HUES6 (cell line): ENCODE data around the gene TCFL5.
A peak's percentile ranks its signal among the peaks of the same experiment; 100 is the strongest.
"Not testable (repeated sequence)": the region's sequence is repeated elsewhere in the genome, so short reads cannot be mapped to it uniquely, and the experiment has no call there.

Experiments used
- H3K27ac ChIP-seq: 2 replicates; pipeline ENCODE4 v1.7.0; 2013; ENCODE audit warnings: low read depth, mild to moderate bottlenecking, low read length, inconsistent platforms
- H3K27me3 ChIP-seq: 2 replicates; pipeline ENCODE4 v1.6.1; 2013; ENCODE audit warnings: low read length; ENCODE audit not compliant: control insufficient read depth, insufficient read depth
- H3K36me3 ChIP-seq: 2 replicates; pipeline ENCODE4 v1.6.1; 2013; ENCODE audit warnings: low read length; ENCODE audit not compliant: control insufficient read depth, insufficient read depth
- H3K4me1 ChIP-seq: 2 replicates; pipeline ENCODE4 v1.6.1; 2013; ENCODE audit warnings: low read length; ENCODE audit not compliant: control insufficient read depth, insufficient read depth
- H3K4me3 ChIP-seq: 2 replicates; pipeline ENCODE4 v1.5.1; 2013; ENCODE audit warnings: low read depth, low read length
- H3K9ac ChIP-seq: one replicate; pipeline ENCODE4 v1.6.1; 2013; ENCODE audit warnings: mild to moderate bottlenecking, low read length
- H3K9me3 ChIP-seq: 2 replicates; pipeline ENCODE4 v1.6.1; 2013; ENCODE audit warnings: low read depth, low read length; ENCODE audit not compliant: control insufficient read depth, insufficient read depth

TCFL5 gene

DNA sequence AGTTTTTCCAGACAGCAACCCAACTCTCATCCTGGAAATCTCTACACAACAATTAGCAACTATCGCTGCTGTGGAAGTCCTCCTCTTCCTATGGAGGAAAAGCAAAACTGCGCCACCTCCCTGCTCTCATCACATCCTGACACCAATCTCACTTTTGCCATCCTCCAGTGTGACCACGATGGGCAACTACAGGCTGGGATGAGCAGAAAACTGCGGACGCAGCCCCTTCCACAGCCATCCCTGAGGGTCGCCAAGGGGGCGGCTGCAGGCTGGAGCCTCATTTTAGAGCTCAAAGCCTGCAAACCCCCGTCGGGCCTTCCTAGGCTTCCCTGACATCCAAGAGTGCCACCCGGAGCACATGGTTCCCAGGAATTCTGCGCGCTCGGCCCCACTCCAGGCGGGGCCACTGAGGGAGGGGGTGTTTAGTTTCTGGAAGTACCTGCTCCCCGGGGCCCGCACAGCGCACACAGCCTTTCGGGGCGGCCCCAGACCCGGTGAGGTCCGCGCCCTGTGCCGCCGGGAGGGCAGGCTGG is 1.2 kb downstream of the TCFL5 start:
- Histone ChIP-seq H3K36me3 (peaks cover 16% of the 10 kb centered on the region), H3K9ac (peak overlapping the region; percentile 2), H3K9me3 (no peaks in the 10 kb centered on the region), H3K27ac (no peak overlapping the region), H3K4me1 (peaks cover 17% of the 10 kb centered on the region), H3K27me3 (no peaks in the 10 kb centered on the region), H3K4me3 (peak overlapping the region; percentile 45)

- Histone ChIP-seq H3K27me3 (no peaks in the 10 kb centered on the region), H3K36me3 (peaks cover 23% of the 10 kb centered on the region), H3K27ac (no peak overlapping the region), H3K4me3 (peak overlapping the region; percentile 45), H3K9me3 (no peaks in the 10 kb centered on the region), H3K9ac (no peak overlapping the region), H3K4me1 (peaks cover 17% of the 10 kb centered on the region)
Observed at GRCh38 chr20:62859721-62860120, 1.9 kb downstream of the TCFL5 start.

GRCh38 chr20:62858058-62858830 is 3.4 kb downstream of the TCFL5 start:
- Histone ChIP-seq H3K27me3 (no peaks in the 10 kb centered on the region), H3K36me3 (peaks cover 37% of the 10 kb centered on the region), H3K9ac (no peak overlapping the region), H3K27ac (no peak overlapping the region), H3K9me3 (no peaks in the 10 kb centered on the region), H3K4me3 (no peak overlapping the region), H3K4me1 (peaks cover 17% of the 10 kb centered on the region)

DNA sequence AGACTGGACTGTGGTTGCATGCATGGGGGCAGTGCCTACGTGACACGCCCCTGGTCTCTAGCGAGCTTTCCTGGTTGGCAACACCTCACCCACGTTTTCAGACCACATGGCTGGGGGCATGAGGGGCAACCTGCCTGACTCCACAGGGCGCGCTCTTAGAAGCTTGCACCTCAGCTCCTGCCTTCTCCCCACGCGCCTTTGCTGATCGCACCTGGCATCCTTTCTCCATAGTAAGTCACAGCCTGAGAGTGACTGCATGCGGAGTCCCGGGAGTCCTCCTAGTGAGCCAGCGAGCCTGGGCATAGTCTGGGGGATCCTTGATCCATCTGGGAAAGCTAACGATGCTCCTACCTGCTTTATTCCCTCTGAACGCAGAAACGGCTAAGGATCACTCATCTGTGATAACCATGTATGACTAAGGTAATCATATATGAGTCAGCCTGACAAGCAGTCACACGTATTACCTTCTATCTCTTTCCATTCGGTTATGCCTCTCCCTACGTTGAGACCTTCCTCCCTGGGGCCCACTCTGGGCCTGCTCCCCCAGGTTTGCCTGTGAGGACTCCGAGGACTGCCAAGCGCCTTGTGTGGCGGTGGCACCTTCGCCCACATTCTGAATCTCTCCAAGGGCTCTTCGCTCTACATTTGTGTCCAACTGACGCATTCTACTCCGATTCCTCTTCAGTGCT is 4.5 kb downstream of the TCFL5 start:
- Histone ChIP-seq H3K36me3 (peaks cover 47% of the 10 kb centered on the region), H3K4me3 (no peak overlapping the region), H3K27ac (no peak overlapping the region), H3K4me1 (peaks cover 8% of the 10 kb centered on the region), H3K27me3 (no peaks in the 10 kb centered on the region), H3K9ac (no peak overlapping the region), H3K9me3 (no peaks in the 10 kb centered on the region)

DNA sequence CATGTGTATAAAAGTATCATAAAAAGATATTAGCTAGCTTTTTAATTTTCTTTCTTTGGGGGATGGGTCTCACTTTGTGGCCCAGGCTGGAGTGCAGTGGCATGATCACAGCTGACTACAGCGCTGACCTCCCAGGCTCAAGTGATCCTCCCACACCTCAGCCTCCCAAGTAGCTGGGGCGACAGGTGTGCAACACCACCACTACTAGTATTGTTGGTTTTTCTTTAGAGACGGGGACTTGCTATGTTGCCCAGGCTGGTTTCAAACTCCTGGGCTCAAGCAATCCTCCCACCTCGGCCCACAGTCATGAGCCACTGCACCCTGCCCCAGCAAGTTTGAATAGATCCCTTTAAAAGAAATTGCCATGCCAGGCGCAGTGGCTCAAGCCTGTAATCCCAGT is 6.5 kb downstream of the TCFL5 start:
- Histone ChIP-seq H3K9me3 (no peaks in the 10 kb centered on the region), H3K27me3 (no peaks in the 10 kb centered on the region), H3K4me3 (no peak overlapping the region), H3K9ac (no peak overlapping the region), H3K4me1 (peaks cover 5% of the 10 kb centered on the region; the same call in 1 of the 2 replicates), H3K36me3 (peaks cover 60% of the 10 kb centered on the region), H3K27ac (no peak overlapping the region)

GRCh38 chr20:62854121-62854520 is 7.5 kb downstream of the TCFL5 start:
- Histone ChIP-seq H3K4me1 (no peaks in the 10 kb centered on the region), H3K4me3 (no peak overlapping the region), H3K27me3 (no peaks in the 10 kb centered on the region), H3K36me3 (peaks cover 60% of the 10 kb centered on the region), H3K9ac (no peak overlapping the region), H3K9me3 (no peaks in the 10 kb centered on the region), H3K27ac (no peak overlapping the region)

DNA sequence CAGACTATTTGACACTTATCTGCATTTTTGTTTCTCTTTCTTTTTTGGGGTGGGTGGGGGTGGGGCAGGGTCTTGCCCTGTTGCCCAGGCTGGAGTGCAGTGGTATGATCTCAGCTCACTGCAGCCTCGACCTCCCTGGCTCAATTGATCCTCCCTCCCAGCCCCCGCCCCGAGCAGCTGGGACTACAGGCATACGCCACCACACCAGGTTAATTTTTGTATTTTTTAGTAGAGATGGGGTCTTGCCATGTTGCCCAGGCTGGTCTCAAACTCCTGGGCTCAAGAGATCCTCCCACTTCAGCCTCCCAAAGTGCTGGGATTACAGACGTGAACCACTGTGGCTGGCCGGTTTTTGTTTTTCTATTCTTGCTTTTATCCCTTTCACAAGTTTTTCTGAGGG is 8.3 kb downstream of the TCFL5 start:
- not testable (repeated sequence) for H3K4me3 ChIP-seq, H3K27ac ChIP-seq, H3K9me3 ChIP-seq, H3K4me1 ChIP-seq, H3K9ac ChIP-seq, H3K27me3 ChIP-seq
- peaks cover 60% of the 10 kb centered on the region for H3K36me3 ChIP-seq

DNA sequence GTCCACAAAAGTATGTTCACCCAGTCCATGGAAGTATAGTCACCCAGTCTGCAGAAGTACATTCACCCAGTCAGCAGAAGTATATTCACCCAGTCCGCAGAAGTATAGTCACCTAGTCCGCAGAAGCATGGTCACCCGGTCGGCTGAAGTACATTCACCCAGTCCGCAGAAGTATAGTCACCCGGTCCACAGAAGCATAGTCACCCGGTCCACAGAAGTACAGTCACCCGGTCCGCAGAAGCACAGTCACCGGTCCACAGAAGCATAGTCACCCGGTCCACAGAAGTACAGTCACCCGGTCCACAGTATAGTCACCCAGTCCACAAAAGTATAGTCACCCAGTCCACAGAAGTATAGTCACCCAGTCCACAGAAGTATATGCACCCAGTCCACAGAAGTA is 8.8 kb downstream of the TCFL5 start:
- Histone ChIP-seq H3K4me3 (no peak overlapping the region), H3K9me3 (no peaks in the 10 kb centered on the region), H3K27me3 (no peaks in the 10 kb centered on the region), H3K27ac (no peak overlapping the region), H3K9ac (no peak overlapping the region), H3K4me1 (no peaks in the 10 kb centered on the region), H3K36me3 (peaks cover 57% of the 10 kb centered on the region)

DNA sequence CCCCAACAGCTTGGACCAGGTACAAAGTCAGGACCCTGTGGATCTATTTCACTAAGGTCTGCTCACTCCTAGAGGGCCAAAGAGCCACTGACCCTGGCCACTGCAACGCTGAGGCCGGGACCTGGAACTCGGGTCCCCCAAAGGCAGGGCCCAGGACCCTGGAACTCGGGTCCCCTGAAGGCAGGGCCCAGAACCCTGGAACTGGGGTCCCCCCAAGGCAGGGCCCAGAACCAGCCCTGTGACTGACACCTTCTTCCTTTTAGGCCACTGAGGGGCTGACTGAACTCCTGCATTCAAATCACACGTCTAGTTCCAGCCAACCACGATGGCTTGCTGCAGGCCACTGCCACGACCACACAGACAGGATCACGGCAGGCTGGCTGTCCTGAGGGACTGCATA is 9.4 kb downstream of the TCFL5 start:
- no peak overlapping the region for H3K9ac ChIP-seq
- no peaks in the 10 kb centered on the region for H3K4me1 ChIP-seq
- peaks cover 52% of the 10 kb centered on the region for H3K36me3 ChIP-seq
- H3K9me3 ChIP-seq: no peaks in the 10 kb centered on the region
- no peaks in the 10 kb centered on the region for H3K27me3 ChIP-seq
- H3K27ac ChIP-seq: no peak overlapping the region
- no peak overlapping the region for H3K4me3 ChIP-seq

DNA sequence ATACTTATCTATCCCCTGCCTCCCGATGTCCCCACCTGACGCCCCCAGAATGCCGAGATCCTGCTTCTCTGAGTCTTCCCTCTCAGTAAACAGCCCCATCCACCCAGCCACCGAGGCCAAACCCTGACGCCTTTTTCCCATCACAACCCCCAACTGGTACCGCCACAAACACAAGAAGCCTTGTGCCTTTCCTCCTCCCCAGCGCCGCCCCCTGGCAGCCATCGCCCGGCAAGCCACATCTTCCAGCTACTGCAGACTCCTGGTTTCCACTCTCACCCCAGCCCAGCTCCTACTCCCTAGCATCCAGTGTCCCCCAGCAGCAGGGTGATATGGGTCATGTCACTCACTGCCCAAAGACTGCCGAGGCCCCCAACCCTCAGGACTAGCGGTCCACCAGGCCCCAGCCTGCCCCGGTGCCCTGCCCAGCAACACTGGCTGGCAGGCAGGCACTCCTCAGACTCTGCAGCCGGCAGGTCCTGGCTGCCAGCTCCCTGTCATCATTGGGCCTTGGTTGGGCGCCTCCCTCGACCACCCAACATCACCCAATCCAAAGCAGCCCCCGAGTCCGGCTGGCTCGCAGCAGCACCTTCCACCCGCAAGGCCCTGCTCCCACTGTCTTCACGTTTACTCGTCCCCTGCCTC is 11.2 kb downstream of the TCFL5 start:
- peaks cover 54% of the 10 kb centered on the region for H3K36me3 ChIP-seq
- no peak overlapping the region for H3K4me3 ChIP-seq
- H3K9ac ChIP-seq: no peak overlapping the region
- H3K4me1 ChIP-seq: no peaks in the 10 kb centered on the region
- H3K9me3 ChIP-seq: no peaks in the 10 kb centered on the region
- H3K27me3 ChIP-seq: no peaks in the 10 kb centered on the region
- H3K27ac ChIP-seq: no peak overlapping the region

DNA sequence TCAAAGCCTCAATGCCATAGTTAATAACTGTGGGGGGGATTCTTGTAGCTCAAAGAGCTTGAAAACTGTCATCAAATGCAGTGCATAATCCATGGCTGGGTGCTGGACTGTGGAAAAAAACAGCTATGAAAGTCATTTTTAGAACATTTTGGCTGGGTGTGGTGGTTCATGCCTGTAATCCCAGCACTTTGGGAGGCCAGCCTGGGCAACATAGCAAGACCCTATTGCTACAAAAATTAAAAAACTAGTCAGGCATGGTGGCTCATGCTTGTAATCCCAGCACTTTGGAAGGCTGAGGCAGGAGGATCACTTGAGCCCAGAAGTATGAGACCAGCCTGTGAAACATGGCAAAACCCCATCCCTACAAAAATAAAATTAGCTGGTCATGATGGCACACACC is 12.2 kb downstream of the TCFL5 start:
- no peaks in the 10 kb centered on the region for H3K27me3 ChIP-seq
- H3K4me1 ChIP-seq: no peaks in the 10 kb centered on the region
- no peaks in the 10 kb centered on the region for H3K9me3 ChIP-seq
- H3K36me3 ChIP-seq: peaks cover 44% of the 10 kb centered on the region
- no peak overlapping the region for H3K27ac ChIP-seq
- H3K9ac ChIP-seq: no peak overlapping the region
- no peak overlapping the region for H3K4me3 ChIP-seq
